GM12878 (cell line): Measurements from ENCODE around the gene THAP4. TPM values are rescaled to one million over a fixed set of nuclear protein-coding genes. Genes with fewer than 3 reads are reported as not detected.

Experiments used
- CBX3 ChIP-seq: fragments of 200-600 bp; sonication (generic); IDR thresholded peaks from 2 replicates; pipeline ENCODE4 v1.6.1; 2016; ENCODE audit warnings: low read depth, borderline replicate concordance
- CBX5 ChIP-seq: sonication (generic); IDR thresholded peaks from 2 replicates; pipeline ENCODE4 v1.6.1; 2016; ENCODE audit warnings: low read depth, moderate library complexity, mild to moderate bottlenecking, inconsistent platforms
- CHD2 ChIP-seq: IDR thresholded peaks from 2 replicates; pipeline ENCODE4 v1.6.1; 2011; ENCODE audit warnings: low read depth, low read length, improper control_type of control experiment, borderline replicate concordance
- CREM ChIP-seq: IDR thresholded peaks from 2 replicates; pipeline ENCODE4 v1.6.1; 2014; ENCODE audit warnings: antibody characterized with exemption, low read depth
- EED ChIP-seq: sonication (generic); IDR thresholded peaks from 2 replicates; pipeline ENCODE4 v1.6.1; 2016; ENCODE audit warnings: antibody characterized with exemption, low read depth
- ESRRA ChIP-seq: IDR thresholded peaks from 2 replicates; pipeline ENCODE4 v1.6.1; 2012; ENCODE audit warnings: mild to moderate bottlenecking, low read length, improper control_type of control experiment
- FOS ChIP-seq: IDR thresholded peaks from 3 replicates; pipeline ENCODE4 v1.6.1; 2011; ENCODE audit warnings: borderline replicate concordance; ENCODE audit not compliant: insufficient read length; ENCODE audit errors: extremely low read depth
- KLF5 ChIP-seq: fragments of 450-650 bp; IDR thresholded peaks from 2 replicates; pipeline ENCODE4 v1.6.1; 2014; ENCODE audit warnings: mild to moderate bottlenecking; ENCODE audit not compliant: partially characterized antibody
- MTA2 ChIP-seq: fragments of 450-650 bp; IDR thresholded peaks from 2 replicates; pipeline ENCODE4 v1.6.1; 2016; ENCODE audit warnings: low read depth, mild to moderate bottlenecking, moderate library complexity
- NBN ChIP-seq: fragments of 450-650 bp; IDR thresholded peaks from 2 replicates; pipeline ENCODE4 v1.6.1; 2016
- REST ChIP-seq: IDR thresholded peaks from 2 replicates; pipeline ENCODE4 v1.6.1; 2012; ENCODE audit warnings: mild to moderate bottlenecking, low read depth, low read length
- SIX5 ChIP-seq: IDR thresholded peaks from 2 replicates; pipeline ENCODE4 v1.6.1; 2011; ENCODE audit warnings: mild to moderate bottlenecking, low read depth, low read length, moderate library complexity; ENCODE audit not compliant: severe bottlenecking
- STAT3 ChIP-seq: IDR thresholded peaks from 2 replicates; pipeline ENCODE4 v1.6.1; 2011; ENCODE audit warnings: low read depth, low read length, improper control_type of control experiment
- TAF1 ChIP-seq: IDR thresholded peaks from 2 replicates; pipeline ENCODE4 v1.6.1; 2011; ENCODE audit warnings: mild to moderate bottlenecking, low read depth, low read length, borderline replicate concordance
- TARDBP ChIP-seq: IDR thresholded peaks from 2 replicates; pipeline ENCODE4 v1.6.1; 2016; ENCODE audit warnings: borderline replicate concordance
- TCF12 ChIP-seq: IDR thresholded peaks from 2 replicates; pipeline ENCODE4 v1.6.1; 2011; ENCODE audit warnings: low read depth, mild to moderate bottlenecking, low read length
- ZNF622 ChIP-seq: fragments of 450-650 bp; IDR thresholded peaks from 2 replicates; pipeline ENCODE4 v1.6.1; 2017; ENCODE audit warnings: mild to moderate bottlenecking, inconsistent platforms
- polyA plus RNA-seq, 11 experiments: library from polyadenylated mRNA; depleted of rRNA in 4 of 11; unstranded in 6 of 11; stranded (reverse) in 5 of 11; fragments of >200 nt; fragmentation: Nextera tagmentation in 4 of 11; fragmentation: Illumina TruSeq in 1 of 11; extraction: Ambion mirVana in 4 of 11; extraction: Trizol in 1 of 11; gene quantifications; 1 replicate in 1 of 11; 2 replicates in 10 of 11; pipeline versions ENCODE4 v1.2.1 to v1.2.3, GENCODE V29; 2011 to 2016; ENCODE audit warnings: inconsistent platforms in 2 of 11, missing spikeins in 2 of 11, low read depth in 1 of 11
- total RNA-seq, 4 experiments: library from RNA; depleted of rRNA in 3 of 4; stranded (reverse); fragments of >200 nt in 3 of 4; fragmentation: Illumina TruSeq in 1 of 4; extraction: Trizol in 1 of 4; gene quantifications; 2 replicates each; pipeline versions ENCODE4 v1.2.1 to v1.2.3, GENCODE V29; 2013 to 2021
- TF ChIP-seq, protein P1 (sequence below): fragments of 450-650 bp; IDR thresholded peaks from 2 replicates; pipeline ENCODE4 v1.6.1; 2017; ENCODE audit warnings: antibody characterized with exemption, mild to moderate bottlenecking, moderate library complexity
- TF ChIP-seq, protein P2 (sequence below): fragments of 450-650 bp; formaldehyde crosslinking; IDR thresholded peaks from 2 replicates; pipeline ENCODE4 v1.4.0; 2020; ENCODE audit warnings: mild to moderate bottlenecking, moderate library complexity

The THAP4 gene
- total and polyA plus RNA-seq, 10 of the 15 experiments (the other 5 are each of a cell fraction or from before 2014, with no cell fraction given), result 12.9 to 67.7 (median 44.5) TPM

DNA sequence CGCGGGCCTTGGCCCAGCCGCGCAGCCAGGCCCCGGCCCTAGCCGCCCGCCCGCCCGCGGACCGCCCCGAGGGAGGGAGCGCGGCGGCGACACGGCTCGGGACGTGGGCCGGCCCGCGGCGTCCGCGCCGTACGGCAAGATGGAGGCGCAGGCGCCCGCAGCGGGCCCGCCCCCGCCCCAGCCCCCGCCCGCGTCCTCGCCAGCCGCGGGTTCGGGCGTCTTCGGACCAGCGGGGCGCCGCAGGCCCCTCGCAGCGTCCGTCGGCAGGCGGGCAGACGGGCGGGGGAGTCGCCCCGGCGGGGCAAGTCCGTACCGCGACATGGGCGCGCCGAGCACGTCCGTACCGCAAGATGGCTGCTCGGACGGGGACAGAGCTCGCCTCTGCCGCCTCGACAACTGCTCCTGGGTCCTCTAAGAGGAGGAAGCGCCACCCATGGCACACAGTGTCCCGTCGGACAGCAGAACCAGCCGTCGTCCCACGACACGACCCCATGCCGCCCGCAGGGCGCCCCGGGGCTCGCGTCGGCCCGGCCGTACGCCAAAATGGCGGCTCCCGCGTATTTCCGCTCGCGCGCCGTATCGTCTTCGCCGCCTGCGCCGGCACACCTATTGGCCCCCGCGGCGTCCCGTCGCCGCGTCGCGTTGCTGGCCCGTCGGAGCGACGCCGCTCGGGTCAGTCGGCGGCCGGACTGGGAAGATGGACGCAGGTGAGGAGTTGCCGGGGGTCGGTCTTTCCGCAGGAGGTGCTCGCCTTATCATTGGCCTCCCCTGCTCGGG is at the start of gene THAP4, which contains the start of gene ATG4B (continued):
- TF ChIP-seq, protein P1, sequence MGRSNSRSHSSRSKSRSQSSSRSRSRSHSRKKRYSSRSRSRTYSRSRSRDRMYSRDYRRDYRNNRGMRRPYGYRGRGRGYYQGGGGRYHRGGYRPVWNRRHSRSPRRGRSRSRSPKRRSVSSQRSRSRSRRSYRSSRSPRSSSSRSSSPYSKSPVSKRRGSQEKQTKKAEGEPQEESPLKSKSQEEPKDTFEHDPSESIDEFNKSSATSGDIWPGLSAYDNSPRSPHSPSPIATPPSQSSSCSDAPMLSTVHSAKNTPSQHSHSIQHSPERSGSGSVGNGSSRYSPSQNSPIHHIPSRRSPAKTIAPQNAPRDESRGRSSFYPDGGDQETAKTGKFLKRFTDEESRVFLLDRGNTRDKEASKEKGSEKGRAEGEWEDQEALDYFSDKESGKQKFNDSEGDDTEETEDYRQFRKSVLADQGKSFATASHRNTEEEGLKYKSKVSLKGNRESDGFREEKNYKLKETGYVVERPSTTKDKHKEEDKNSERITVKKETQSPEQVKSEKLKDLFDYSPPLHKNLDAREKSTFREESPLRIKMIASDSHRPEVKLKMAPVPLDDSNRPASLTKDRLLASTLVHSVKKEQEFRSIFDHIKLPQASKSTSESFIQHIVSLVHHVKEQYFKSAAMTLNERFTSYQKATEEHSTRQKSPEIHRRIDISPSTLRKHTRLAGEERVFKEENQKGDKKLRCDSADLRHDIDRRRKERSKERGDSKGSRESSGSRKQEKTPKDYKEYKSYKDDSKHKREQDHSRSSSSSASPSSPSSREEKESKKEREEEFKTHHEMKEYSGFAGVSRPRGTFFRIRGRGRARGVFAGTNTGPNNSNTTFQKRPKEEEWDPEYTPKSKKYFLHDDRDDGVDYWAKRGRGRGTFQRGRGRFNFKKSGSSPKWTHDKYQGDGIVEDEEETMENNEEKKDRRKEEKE, result no peak
- TF ChIP-seq NBN, result peak; percentile 61
- TF ChIP-seq REST, result no peak
- TF ChIP-seq EED, result no peak
- no peak for TF ChIP-seq CBX3
- TF ChIP-seq CREM, result peak; percentile 99
- TF ChIP-seq FOS, result no peak
- no peak for TF ChIP-seq STAT3
- peak; percentile 58; the same call in 1 of the 2 replicates for TF ChIP-seq TAF1
- TF ChIP-seq, protein P2, sequence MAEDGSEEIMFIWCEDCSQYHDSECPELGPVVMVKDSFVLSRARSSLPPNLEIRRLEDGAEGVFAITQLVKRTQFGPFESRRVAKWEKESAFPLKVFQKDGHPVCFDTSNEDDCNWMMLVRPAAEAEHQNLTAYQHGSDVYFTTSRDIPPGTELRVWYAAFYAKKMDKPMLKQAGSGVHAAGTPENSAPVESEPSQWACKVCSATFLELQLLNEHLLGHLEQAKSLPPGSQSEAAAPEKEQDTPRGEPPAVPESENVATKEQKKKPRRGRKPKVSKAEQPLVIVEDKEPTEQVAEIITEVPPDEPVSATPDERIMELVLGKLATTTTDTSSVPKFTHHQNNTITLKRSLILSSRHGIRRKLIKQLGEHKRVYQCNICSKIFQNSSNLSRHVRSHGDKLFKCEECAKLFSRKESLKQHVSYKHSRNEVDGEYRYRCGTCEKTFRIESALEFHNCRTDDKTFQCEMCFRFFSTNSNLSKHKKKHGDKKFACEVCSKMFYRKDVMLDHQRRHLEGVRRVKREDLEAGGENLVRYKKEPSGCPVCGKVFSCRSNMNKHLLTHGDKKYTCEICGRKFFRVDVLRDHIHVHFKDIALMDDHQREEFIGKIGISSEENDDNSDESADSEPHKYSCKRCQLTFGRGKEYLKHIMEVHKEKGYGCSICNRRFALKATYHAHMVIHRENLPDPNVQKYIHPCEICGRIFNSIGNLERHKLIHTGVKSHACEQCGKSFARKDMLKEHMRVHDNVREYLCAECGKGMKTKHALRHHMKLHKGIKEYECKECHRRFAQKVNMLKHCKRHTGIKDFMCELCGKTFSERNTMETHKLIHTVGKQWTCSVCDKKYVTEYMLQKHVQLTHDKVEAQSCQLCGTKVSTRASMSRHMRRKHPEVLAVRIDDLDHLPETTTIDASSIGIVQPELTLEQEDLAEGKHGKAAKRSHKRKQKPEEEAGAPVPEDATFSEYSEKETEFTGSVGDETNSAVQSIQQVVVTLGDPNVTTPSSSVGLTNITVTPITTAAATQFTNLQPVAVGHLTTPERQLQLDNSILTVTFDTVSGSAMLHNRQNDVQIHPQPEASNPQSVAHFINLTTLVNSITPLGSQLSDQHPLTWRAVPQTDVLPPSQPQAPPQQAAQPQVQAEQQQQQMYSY (CRISPR knock-in tag), result no peak
- no peak for TF ChIP-seq CBX5
- peak; percentile 78 for TF ChIP-seq TARDBP
- TF ChIP-seq TCF12, result 0 out of 2 replicates have a peak, but pooled peaks have one; percentile 29
- TF ChIP-seq CHD2, result peak; percentile 42; the same call in 1 of the 2 replicates
- TF ChIP-seq MTA2, result no peak
- TF ChIP-seq ZNF622, result no peak
- peak; percentile 48; the same call in 1 of the 2 replicates for TF ChIP-seq ESRRA
- TF ChIP-seq SIX5, result peak; percentile 87
- TF ChIP-seq KLF5, result peak; percentile 83
